Mammary epithelial cell (primary cell): ENCODE measurements around the gene FAM240A.

Source experiments
- CTCF ChIP-seq, 2 donors: IDR thresholded peaks in 1 of 2; conservative IDR thresholded peaks in 1 of 2; 2 replicates each; pipeline ENCODE4 v1.5.1; 2011 to 2012; ENCODE audit warnings: inconsistent platforms in 2 of 2, low read length in 2 of 2, mild to moderate bottlenecking in 2 of 2, control low read depth in 1 of 2, low read depth in 1 of 2; ENCODE audit not compliant: insufficient read depth in 1 of 2; ENCODE audit errors: extremely low read depth in 1 of 2
- EZH2 ChIP-seq: IDR thresholded peaks from 2 replicates; pipeline ENCODE4 v1.6.1; 2012; ENCODE audit warnings: low read length, inconsistent platforms, borderline replicate concordance

GRCh38 chr3:46594723-46595122, 17.6 kb upstream of the FAM240A start:
- no peak for TF ChIP-seq CTCF (conservative IDR thresholded peaks at IDR 0.05 in 1 of 2, IDR thresholded peaks at IDR 0.05 in 1 of 2; ENCODE audit: extremely low read depth in 1 of 2, insufficient read depth in 1 of 2, low read depth in 1 of 2, low read length in 2 of 2)
- no peak for TF ChIP-seq EZH2
